Breast epithelium (tissue), 4 donors: ENCODE data around the gene TSPEAR. TPM values are rescaled to one million over a fixed set of nuclear protein-coding genes. Genes with fewer than 3 reads are reported as not detected.
"Not testable (repeated sequence)": the region's sequence is repeated elsewhere in the genome, so short reads cannot be mapped to it uniquely, and the experiment has no call there.

Experiments used
- DNase-seq, 2 donors: peaks; one replicate each; pipeline ENCODE4 v3.0.0-alpha.2; 2019; ENCODE audit warnings: low spot score in 2 of 2
- H3K27ac ChIP-seq, 2 donors: fragments of 200-600 bp; sonication (generic) in 1 of 2; one replicate each; pipeline ENCODE4 v1.5.1; 2016 to 2019; ENCODE audit warnings: mild to moderate bottlenecking in 1 of 2
- H3K27me3 ChIP-seq, 2 donors: fragments of 200-600 bp; sonication (generic) in 1 of 2; one replicate each; pipeline versions ENCODE4 v1.5.1 to v1.6.0; 2017 to 2019; ENCODE audit warnings: control low read depth in 1 of 2, mild to moderate bottlenecking in 1 of 2
- H3K36me3 ChIP-seq: fragments of 200-600 bp; one replicate; pipeline ENCODE4 v1.5.1; 2019
- H3K4me1 ChIP-seq, 2 donors: fragments of 200-600 bp; sonication (generic); one replicate each; pipeline ENCODE4 v1.5.1; 2016 to 2019; ENCODE audit warnings: control low read depth in 1 of 2
- H3K4me3 ChIP-seq, 3 donors: fragments of 200-600 bp; sonication (generic); 1 replicate in 2 of 3; 2 replicates in 1 of 3; pipeline ENCODE4 v1.5.1; 2016 to 2019; ENCODE audit warnings: mild to moderate bottlenecking in 3 of 3, moderate library complexity in 2 of 3
- H3K9me3 ChIP-seq, 2 donors: fragments of 200-600 bp; sonication (generic) in 1 of 2; one replicate each; pipeline ENCODE4 v1.5.1; 2016 to 2019; ENCODE audit warnings: control low read depth in 1 of 2
- POLR2A ChIP-seq: fragments of 450-650 bp; IDR thresholded peaks from one replicate; pipeline ENCODE4 v1.6.1; 2016; ENCODE audit warnings: antibody characterized with exemption, mild to moderate bottlenecking, moderate library complexity
- POLR2AphosphoS5 ChIP-seq, 3 donors: sonication (generic); formaldehyde crosslinking; IDR thresholded peaks; one replicate each; pipeline ENCODE4 v1.6.1; 2017; ENCODE audit warnings: antibody characterized with exemption in 3 of 3
- intact Hi-C: fragments of 100-400 bp; cut with DNase I; formaldehyde crosslinking; loops from one replicate; pipeline ENCODE4 v1.15.1; 2023; ENCODE audit warnings: low total_unique reads
- total RNA-seq, 3 donors: library from RNA; depleted of rRNA; stranded (reverse); fragments of >200 nt; gene quantifications; one replicate each; pipeline ENCODE4 v1.1.0, GENCODE V29; 2016
- TF ChIP-seq, protein P1 (sequence below), 3 donors: fragments of 450-650 bp; IDR thresholded peaks; one replicate each; pipeline ENCODE4 v1.5.1; 2016 to 2017; ENCODE audit warnings: antibody characterized with exemption in 3 of 3, mild to moderate bottlenecking in 3 of 3, moderate library complexity in 3 of 3

The TSPEAR gene
- total RNA-seq, 3 donors from 2014 or later, result 0.15 TPM; not detected in 2

DNA sequence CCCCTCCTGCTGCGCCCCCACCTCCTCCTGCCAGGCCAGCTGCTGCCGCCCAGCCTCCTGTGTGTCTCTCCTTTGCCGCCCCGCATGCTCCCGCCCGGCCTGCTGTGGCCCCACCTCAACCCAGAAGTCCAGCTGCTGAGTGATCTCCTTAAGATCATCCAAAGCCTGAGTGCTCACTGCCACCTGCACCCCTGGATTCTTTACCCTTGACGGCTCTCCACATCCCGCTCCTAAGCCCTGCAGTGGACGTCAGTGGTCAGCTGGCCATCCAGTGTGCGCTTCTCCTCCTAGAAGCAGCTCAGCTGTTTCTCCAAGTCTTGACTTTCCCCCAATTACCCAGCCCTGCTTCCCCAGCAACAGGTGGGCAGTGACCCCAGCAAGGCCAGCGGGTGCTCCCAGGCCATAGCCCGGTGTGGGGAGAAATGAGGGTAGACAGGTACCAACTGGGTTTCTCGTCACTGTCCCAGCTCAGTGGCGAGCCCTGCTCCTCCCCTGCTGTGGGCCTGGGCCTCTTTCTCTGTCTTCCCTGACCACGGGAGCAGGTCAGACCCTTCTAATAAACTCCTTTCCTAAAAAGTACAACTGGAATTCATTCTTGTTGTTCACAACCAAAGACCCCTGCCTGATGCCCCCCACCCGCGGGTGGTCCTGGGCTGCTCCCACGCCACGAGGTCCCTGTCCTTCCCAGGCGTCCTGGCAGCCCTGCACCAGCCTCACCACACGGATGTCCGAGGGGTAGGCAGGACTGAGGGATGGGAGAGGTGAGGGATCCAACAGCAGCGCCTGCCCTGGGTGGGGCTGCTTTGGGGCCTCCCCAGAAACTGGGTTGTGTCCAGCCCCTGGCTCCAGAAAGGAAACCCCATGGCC is 109.5 kb downstream of the TSPEAR start:
- Histone ChIP-seq H3K27me3 (peaks cover 0 to 60% of the 10 kb centered on the region in 2 donors), H3K36me3 (no peaks in the 10 kb centered on the region), H3K4me1 (no peaks in the 10 kb centered on the region), H3K27ac (no peak overlapping the region), H3K9me3 (peaks cover 0 to 12% of the 10 kb centered on the region in 2 donors), H3K4me3 (no peak overlapping the region)
- intact Hi-C loops, result no loop called here
- no peak for DNase-seq
- TF ChIP-seq, protein P1, sequence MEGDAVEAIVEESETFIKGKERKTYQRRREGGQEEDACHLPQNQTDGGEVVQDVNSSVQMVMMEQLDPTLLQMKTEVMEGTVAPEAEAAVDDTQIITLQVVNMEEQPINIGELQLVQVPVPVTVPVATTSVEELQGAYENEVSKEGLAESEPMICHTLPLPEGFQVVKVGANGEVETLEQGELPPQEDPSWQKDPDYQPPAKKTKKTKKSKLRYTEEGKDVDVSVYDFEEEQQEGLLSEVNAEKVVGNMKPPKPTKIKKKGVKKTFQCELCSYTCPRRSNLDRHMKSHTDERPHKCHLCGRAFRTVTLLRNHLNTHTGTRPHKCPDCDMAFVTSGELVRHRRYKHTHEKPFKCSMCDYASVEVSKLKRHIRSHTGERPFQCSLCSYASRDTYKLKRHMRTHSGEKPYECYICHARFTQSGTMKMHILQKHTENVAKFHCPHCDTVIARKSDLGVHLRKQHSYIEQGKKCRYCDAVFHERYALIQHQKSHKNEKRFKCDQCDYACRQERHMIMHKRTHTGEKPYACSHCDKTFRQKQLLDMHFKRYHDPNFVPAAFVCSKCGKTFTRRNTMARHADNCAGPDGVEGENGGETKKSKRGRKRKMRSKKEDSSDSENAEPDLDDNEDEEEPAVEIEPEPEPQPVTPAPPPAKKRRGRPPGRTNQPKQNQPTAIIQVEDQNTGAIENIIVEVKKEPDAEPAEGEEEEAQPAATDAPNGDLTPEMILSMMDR (IDR thresholded peaks at IDR 0.05), result no peak
- no peak for TF ChIP-seq POLR2A
- TF ChIP-seq POLR2AphosphoS5 (IDR thresholded peaks at IDR 0.05), result no peak

DNA sequence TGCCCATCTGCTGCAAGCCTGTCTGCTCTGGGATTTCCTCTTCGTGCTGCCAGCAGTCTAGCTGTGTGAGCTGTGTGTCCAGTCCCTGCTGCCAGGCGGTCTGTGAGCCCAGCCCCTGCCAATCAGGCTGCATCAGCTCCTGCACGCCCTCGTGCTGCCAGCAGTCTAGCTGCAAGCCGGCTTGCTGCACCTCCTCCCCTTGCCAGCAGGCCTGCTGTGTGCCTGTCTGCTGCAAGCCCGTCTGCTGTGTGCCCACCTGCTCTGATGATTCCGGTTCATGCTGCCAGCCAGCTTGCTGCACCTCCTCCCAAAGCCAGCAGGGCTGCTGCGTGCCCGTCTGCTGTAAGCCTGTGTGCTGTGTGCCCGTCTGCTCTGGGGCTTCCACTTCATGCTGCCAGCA is 110.3 kb downstream of the TSPEAR start:
- H3K27ac ChIP-seq, H3K4me1 ChIP-seq, intact Hi-C loops, DNase-seq, H3K36me3 ChIP-seq, H3K4me3 ChIP-seq: not testable (repeated sequence)
- H3K9me3 ChIP-seq, result peaks cover 0 to 12% of the 10 kb centered on the region in 2 donors
- H3K27me3 ChIP-seq, result peaks cover 0 to 56% of the 10 kb centered on the region in 2 donors

DNA sequence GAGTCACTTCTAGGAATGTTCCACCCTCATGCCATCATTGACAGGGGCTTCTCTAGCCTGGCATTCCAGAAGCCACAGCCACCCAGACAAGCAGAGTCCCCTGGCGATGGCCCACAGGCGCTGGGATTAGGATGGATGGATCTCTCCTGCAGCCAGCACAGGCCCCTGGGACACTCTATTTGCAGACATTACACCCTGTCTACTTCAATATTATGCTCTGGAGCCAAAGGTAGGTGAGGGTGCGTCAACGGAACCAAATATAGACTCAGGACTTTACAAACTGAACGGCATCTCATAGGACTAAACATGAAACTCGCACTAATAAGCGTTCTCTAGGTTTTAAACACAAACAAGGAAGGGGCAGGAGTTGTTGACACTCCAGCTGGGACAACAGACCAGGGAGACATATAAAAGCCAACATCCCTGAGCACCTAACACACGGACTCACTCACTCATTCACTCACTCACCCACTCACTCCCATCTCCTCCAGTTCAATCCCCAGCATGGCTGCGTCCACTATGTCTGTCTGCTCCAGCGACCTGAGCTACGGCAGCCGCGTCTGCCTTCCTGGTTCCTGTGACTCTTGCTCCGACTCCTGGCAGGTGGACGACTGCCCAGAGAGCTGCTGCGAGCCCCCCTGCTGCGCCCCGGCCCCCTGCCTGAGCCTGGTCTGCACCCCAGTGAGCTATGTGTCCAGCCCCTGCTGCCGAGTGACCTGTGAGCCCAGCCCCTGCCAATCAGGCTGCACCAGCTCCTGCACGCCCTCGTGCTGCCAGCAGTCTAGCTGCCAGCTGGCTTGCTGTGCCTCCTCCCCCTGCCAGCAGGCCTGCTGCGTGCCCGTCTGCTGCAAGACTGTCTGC is 111.0 kb downstream of the TSPEAR start, which contains the start of gene KRTAP10-7:
Gene KRTAP10-7 (plus strand): TSS at position 480 of the 861 bp plus-strand sequence. CDS start 25 bp downstream, at position 505.
- H3K27ac ChIP-seq, H3K36me3 ChIP-seq, DNase-seq, intact Hi-C loops, H3K4me1 ChIP-seq, H3K4me3 ChIP-seq: not testable (repeated sequence)
- Histone ChIP-seq H3K27me3 (peaks cover 0 to 60% of the 10 kb centered on the region in 2 donors), H3K9me3 (peaks cover 0 to 12% of the 10 kb centered on the region in 2 donors)

DNA sequence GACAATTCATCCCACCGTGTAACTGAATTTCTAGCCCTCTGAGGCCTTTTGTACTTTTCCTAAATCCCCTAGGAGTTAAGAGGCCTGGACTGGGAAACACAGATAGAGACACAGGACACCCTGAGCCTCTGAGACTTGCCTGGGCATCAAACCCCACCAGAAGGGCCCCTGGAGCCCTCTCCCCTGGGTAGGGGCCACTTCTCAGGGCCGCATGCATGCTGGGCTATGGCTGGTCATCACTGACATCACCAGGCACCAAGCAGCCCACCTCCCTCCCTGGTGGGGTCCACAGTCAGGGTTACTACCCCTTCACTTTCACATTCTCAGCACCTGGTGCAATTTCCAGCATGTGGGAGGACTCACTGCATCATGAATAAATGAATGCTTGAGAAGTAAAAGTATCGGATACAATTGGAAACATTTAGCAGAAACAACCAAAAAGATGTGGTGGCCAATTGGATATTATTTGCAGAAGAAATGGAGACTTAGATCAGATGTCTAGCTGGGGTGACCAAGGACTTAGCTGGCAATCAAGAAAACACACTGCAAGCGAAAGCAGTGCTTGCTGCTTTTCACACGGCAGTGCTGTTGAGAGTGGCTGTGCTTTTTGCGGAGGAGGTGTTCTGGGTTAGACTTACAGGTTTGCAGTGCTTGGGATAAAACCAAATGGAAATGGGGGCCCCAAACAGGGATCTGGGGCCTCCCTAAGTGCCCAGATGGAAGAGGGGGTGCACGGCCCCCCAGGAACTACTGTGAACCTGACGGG is 111.9 kb downstream of the TSPEAR start:
- no peak for DNase-seq
- Histone ChIP-seq H3K4me1 (no peaks in the 10 kb centered on the region), H3K27ac (no peak overlapping the region), H3K27me3 (peaks cover 0 to 60% of the 10 kb centered on the region in 2 donors), H3K36me3 (no peaks in the 10 kb centered on the region), H3K9me3 (peaks cover 0 to 10% of the 10 kb centered on the region in 2 donors), H3K4me3 (no peak overlapping the region)
- intact Hi-C loops, result no loop called here
- TF ChIP-seq POLR2A, result no peak
- TF ChIP-seq, protein P1 (IDR thresholded peaks at IDR 0.05), result no peak
- no peak for TF ChIP-seq POLR2AphosphoS5 (IDR thresholded peaks at IDR 0.05)

DNA sequence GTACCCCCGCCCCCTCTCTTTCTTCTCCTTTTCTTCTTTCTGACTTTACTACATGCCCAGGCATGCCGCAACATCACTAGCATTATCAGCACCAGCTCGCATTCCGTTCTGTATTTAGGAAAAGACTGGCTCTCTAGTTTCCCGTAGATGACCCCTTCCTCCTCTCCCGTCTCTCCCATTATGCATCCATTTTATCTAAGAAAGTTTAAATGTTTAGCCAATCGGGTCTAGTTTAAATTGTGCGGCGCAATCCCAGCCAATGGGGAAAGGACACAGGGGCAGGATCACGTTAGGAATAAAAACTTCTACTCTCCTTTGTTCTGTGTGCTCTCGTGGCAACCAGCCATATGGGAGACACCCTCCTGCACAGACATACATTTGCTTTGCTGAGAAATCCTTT is 113.3 kb downstream of the TSPEAR start:
- intact Hi-C loops, result no loop called here
- Histone ChIP-seq H3K27me3 (peaks cover 0 to 50% of the 10 kb centered on the region in 2 donors), H3K4me1 (no peaks in the 10 kb centered on the region), H3K36me3 (no peaks in the 10 kb centered on the region), H3K9me3 (peaks cover 0 to 7% of the 10 kb centered on the region in 2 donors), H3K27ac (no peak overlapping the region), H3K4me3 (no peak overlapping the region)
- no peak for DNase-seq
- TF ChIP-seq POLR2AphosphoS5 (IDR thresholded peaks at IDR 0.05), result no peak
- TF ChIP-seq, protein P1 (IDR thresholded peaks at IDR 0.05), result no peak
